Measurements from ENCODE around the gene TMEM176A.

DNA sequence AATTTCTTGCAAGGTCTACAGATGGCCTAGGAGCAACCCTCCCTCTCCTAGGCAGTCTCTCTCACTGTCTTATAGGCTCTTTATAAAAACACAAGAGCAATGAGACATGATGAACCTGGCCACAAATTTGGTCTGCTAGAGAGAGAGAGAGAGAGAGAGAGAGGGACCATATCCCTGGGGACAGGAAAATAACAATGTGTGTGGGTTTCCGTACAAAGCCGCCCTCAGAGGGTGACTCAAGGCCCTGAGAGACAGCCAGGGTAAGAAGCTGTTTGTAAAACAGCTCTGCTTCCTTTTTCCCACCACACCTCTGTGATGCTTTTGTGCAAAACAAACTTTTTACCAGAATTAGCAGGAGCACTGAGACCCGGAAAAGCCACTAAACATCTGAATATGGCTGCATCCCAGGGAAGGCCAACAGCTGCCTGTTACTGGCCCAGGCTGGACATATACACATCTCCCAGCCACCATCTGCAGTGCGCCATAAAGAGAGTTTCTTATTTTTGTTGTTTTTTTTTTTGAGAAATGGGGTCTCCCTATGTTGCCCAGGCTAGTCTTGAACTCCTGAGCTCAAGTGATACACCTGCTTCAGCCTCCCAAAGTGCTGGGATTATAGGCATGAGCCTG is 45.0 kb upstream of the TMEM176A start:
- TF ChIP-seq POLR2AphosphoS5 (IDR thresholded peaks at IDR 0.05) (no peak), POLR2A (IDR thresholded peaks at IDR 0.05) (no peak)
- TF ChIP-seq, protein P1, sequence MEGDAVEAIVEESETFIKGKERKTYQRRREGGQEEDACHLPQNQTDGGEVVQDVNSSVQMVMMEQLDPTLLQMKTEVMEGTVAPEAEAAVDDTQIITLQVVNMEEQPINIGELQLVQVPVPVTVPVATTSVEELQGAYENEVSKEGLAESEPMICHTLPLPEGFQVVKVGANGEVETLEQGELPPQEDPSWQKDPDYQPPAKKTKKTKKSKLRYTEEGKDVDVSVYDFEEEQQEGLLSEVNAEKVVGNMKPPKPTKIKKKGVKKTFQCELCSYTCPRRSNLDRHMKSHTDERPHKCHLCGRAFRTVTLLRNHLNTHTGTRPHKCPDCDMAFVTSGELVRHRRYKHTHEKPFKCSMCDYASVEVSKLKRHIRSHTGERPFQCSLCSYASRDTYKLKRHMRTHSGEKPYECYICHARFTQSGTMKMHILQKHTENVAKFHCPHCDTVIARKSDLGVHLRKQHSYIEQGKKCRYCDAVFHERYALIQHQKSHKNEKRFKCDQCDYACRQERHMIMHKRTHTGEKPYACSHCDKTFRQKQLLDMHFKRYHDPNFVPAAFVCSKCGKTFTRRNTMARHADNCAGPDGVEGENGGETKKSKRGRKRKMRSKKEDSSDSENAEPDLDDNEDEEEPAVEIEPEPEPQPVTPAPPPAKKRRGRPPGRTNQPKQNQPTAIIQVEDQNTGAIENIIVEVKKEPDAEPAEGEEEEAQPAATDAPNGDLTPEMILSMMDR (IDR thresholded peaks at IDR 0.05), result no peak

All from breast epithelium (tissue), 3 donors.